Thymus (tissue), 11 donors: ENCODE results near the gene ANKDD1A. TPM values are rescaled to one million over a fixed set of nuclear protein-coding genes. Genes with fewer than 3 reads are reported as not detected.

Experiments used
- DNase-seq, 9 donors: peaks; one replicate each; pipeline ENCODE4 v3.0.0-alpha.2; 2013; ENCODE audit warnings: low spot score in 9 of 9, low read depth in 6 of 9, missing footprints in 1 of 9
- H3K27ac ChIP-seq, 2 donors: one replicate each; pipeline ENCODE4 v1.5.1; 2013; ENCODE audit warnings: control low read depth in 1 of 2, low read depth in 1 of 2, low read length in 1 of 2, mild to moderate bottlenecking in 1 of 2, moderate library complexity in 1 of 2
- H3K27me3 ChIP-seq, 2 donors: one replicate each; pipeline ENCODE4 v1.5.1; 2013; ENCODE audit warnings: low read length in 1 of 2; ENCODE audit not compliant: control insufficient read depth in 2 of 2, insufficient read depth in 1 of 2
- H3K36me3 ChIP-seq, 2 donors: one replicate each; pipeline ENCODE4 v1.5.1; 2013; ENCODE audit warnings: low read length in 1 of 2, mild to moderate bottlenecking in 1 of 2, moderate library complexity in 1 of 2; ENCODE audit not compliant: control insufficient read depth in 2 of 2, insufficient read depth in 2 of 2
- H3K4me1 ChIP-seq, 2 donors: one replicate each; pipeline ENCODE4 v1.5.1; 2013; ENCODE audit warnings: low read length in 2 of 2; ENCODE audit not compliant: control insufficient read depth in 2 of 2, insufficient read depth in 2 of 2
- H3K4me3 ChIP-seq, 2 donors: one replicate each; pipeline ENCODE4 v1.5.1; 2013; ENCODE audit warnings: low read length in 2 of 2, control low read depth in 1 of 2, mild to moderate bottlenecking in 1 of 2
- H3K9me3 ChIP-seq, 2 donors: one replicate each; pipeline ENCODE4 v1.5.1; 2013; ENCODE audit warnings: low read length in 1 of 2, mild to moderate bottlenecking in 1 of 2; ENCODE audit not compliant: control insufficient read depth in 2 of 2, insufficient read depth in 1 of 2
- WGBS: extraction: QIAGEN DNeasy Blood & Tissue Kit; methylation state at CpG from one replicate; pipeline ENCODE4 v1.1.7; 2013; 5-methylcytosine and 5-hydroxymethylcytosine counted together
- polyA plus RNA-seq: library from polyadenylated mRNA; stranded (reverse); fragments of 200-250 nt; gene quantifications from one replicate; pipeline ENCODE4 v1.2.3, GENCODE V29; 2013
- total RNA-seq: library from RNA; stranded (reverse); fragments of 120-200 nt; gene quantifications from one replicate; pipeline ENCODE4 v1.2.4, GENCODE V29; 2013
- donor health status: healthy.

The ANKDD1A gene
- total and polyA plus RNA-seq, 2 donors = 1.2 to 3.6 TPM

DNA sequence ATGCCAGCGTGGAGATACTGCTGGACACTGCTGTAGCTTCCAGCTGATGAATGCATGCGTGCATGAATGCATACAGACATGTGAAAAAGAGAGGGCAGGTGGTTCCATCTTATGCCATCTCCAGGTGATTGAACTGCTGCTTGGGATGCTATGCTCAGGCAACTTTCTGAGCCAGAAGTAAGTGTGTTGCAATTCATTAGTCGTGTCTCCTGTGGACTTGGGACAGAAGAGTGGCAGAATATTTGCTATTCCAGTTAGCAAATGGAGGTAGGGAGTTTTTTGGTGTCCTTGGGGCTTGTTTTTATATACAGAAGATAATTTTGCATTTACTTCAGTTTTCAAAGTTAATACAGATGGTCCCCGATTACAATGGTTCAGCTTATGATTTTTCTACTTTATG, 33.3 kb downstream of the ANKDD1A start:
- Histone ChIP-seq H3K9me3 (no peaks in the 10 kb centered on the region), H3K4me3 (no peak overlapping the region), H3K27me3 (no peaks in the 10 kb centered on the region), H3K4me1 (no peaks in the 10 kb centered on the region), H3K27ac (no peak overlapping the region), H3K36me3 (peaks cover 4 to 5% of the 10 kb centered on the region in 2 donors)
- no peak for DNase-seq
- WGBS = 71% methylated on average over 4 of the region's 4 CpGs

DNA sequence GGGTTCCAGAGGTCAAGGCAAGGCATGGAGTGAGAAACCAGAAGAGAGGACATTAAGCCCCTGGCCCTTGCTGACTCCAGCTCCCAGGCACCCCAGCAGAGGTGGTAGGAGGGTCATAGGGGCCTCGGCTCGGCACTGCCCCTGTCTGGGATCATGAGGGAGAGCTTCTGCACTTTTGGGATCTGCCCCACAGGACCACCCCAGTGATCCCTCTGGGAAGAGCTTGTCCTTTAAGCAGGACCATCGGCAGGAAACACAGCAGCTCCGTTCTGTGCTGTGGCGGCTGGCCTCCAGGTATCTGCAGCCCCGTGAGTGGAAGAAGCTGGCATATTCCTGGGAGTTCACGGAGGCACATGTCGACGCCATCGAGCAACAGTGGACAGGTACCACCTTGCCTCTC, 35.5 kb downstream of the ANKDD1A start:
- Histone ChIP-seq H3K27ac (no peak overlapping the region), H3K4me3 (no peak overlapping the region), H3K27me3 (no peaks in the 10 kb centered on the region), H3K36me3 (peaks cover 4 to 5% of the 10 kb centered on the region in 2 donors), H3K4me1 (no peaks in the 10 kb centered on the region), H3K9me3 (no peaks in the 10 kb centered on the region)
- 97% methylated on average over 10 of the region's 10 CpGs for WGBS
- DNase-seq = no peak

DNA sequence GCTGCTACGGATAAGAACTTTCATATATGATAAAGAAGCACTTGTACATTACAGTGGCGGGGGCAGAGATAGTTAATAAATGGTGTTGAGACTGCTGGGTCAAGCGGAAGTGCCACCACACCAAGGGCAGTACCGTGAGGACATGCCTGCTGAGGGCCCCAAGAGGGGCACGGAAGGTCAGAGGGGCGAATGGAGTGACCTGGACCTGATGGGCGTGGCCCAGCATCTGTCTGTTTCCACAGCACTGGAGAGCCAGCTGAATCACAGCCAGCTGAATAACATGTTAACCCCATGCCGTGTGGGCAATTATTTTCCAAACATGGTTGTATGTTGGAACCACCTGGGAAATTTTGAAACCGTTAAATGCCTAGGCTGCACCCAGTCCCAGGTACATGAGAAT, 37.2 kb downstream of the ANKDD1A start:
- Histone ChIP-seq H3K27ac (no peak overlapping the region), H3K4me1 (no peaks in the 10 kb centered on the region), H3K9me3 (no peaks in the 10 kb centered on the region), H3K36me3 (peaks cover 3 to 4% of the 10 kb centered on the region in 2 donors), H3K4me3 (no peak overlapping the region), H3K27me3 (no peaks in the 10 kb centered on the region)
- 97% methylated on average over 9 of the region's 9 CpGs for WGBS
- DNase-seq = no peak

DNA sequence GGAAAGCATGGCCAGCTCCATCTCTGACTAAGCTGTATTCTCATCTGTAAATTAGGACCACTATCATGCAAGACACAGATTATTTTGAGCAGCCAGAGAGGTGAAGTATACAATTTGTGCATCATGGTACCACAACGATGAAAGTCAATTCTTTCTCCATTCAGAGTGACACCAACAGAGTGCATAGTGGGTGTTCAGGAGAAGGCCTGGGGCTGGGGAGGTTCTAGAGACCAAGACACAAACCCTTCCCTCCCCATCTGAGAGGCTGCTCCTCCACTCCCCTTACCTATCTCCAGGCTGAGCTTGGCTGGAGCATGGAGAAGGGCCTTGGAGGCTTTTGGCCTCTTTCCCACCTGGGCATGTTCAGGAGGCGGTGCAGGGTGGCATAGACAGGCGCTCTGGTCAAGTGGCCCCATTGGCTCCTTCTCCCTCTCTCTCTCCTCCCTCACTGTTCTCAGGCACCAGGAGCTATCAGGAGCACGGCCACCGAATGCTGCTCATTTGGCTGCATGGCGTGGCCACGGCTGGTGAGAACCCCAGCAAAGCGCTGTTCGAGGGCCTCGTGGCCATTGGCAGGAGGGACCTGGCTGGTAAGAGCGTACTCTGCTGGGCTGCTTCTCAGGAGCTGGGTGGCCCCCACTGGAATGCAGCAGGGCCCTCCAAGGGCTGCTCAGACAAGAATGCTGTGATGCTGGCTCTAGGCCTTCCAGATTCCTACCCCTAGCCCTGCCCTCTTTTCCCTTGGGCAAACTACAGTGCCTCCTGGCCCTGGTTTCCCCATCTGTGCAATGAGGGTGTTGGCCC, 37.9 kb downstream of the ANKDD1A start:
- 99% methylated on average over 11 of the region's 11 CpGs for WGBS
- H3K4me1 ChIP-seq = no peaks in the 10 kb centered on the region
- no peak for DNase-seq
- peaks cover 3 to 4% of the 10 kb centered on the region in 2 donors for H3K36me3 ChIP-seq
- H3K4me3 ChIP-seq = no peak overlapping the region
- H3K27ac ChIP-seq = no peak overlapping the region
- H3K27me3 ChIP-seq = no peaks in the 10 kb centered on the region
- H3K9me3 ChIP-seq = no peaks in the 10 kb centered on the region

DNA sequence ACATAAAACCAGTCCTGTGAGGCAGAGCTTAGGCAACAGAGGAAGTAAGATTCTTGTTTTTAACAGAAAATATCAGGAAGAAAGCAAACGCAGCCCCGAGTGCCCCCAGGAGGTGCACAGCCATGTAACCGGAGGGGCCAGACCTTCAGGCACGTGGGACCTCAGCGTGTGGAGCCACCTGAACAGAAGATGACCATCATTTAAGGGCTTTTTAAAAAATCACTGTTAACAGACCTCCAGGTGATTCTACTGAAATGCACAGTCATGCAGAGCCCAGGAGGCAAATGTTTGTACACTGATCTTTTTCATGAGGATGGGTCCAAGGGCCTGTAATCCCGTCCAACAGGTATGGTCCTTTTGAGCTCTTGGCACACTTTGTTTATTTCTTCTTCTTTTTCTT, 39.2 kb downstream of the ANKDD1A start:
- H3K36me3 ChIP-seq = peaks cover 11% of the 10 kb centered on the region in 2 donors
- 54% methylated on average over 6 of the region's 6 CpGs for WGBS
- no peaks in the 10 kb centered on the region for H3K9me3 ChIP-seq
- no peak for DNase-seq
- H3K4me1 ChIP-seq = no peaks in the 10 kb centered on the region
- H3K27me3 ChIP-seq = no peaks in the 10 kb centered on the region
- H3K27ac ChIP-seq = no peak overlapping the region
- no peak overlapping the region for H3K4me3 ChIP-seq

DNA sequence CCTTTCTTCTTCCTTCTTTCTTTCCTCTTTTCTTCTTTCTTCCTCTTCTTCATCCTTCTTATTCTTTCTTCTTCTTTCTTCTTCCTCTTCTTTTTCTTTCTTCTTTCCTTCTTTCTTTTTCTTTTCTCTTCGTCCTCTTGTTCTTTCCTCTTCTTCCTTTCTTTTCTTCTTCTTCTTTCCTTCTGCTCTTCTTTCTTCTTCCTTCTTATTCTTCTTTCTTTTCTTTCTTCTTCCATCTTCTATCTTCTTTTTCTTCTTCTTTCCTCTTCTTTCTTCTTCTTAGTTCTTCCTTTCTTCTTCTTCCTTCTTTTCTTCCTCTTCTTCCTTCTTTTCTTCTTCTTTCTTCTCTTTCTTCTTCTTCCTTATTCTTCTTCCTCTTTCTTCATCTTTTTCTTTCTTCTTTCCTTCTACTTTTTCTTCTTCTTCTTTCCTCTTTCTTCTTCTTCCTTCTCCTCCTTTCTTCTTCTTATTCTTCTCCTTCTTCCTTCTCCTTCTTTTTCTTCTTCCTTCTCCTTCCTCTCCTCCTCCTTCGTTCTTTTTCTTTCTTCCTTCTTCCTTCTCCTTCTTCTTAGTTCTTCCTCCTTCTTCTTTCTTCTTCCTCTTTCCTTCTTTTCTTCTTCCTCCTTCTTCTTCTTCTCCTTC, 40.2 kb downstream of the ANKDD1A start:
- Histone ChIP-seq H3K9me3 (no peaks in the 10 kb centered on the region), H3K36me3 (peaks cover 15% of the 10 kb centered on the region in 2 donors), H3K27ac (no peak overlapping the region), H3K4me3 (no peak overlapping the region), H3K4me1 (no peaks in the 10 kb centered on the region), H3K27me3 (no peaks in the 10 kb centered on the region)
- 91% methylated on average over 2 of the region's 2 CpGs for WGBS
- no peak for DNase-seq

DNA sequence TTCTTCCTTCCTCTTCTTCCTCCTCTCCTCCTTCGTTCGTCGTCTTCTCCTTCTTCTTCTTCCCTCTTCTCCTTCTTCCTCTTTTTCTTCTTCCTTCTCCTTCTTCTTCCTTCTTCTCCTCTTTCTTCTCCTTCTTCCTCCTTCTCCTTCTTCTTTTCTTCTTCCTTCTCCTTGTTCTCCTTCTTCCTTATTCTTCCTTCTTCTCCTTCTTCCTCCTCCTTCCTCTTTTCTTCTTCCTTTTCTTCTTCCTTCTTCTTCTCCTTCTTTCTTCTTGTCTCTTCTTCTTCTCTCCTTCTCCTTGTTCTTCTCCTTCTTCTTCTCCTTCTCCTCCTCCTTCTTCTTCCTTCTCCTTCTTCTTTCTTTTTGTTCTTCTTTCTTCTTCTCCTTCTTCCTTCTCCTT, 42.7 kb downstream of the ANKDD1A start:
- Histone ChIP-seq H3K27me3 (no peaks in the 10 kb centered on the region), H3K4me1 (no peaks in the 10 kb centered on the region), H3K27ac (no peak overlapping the region), H3K4me3 (no peak overlapping the region), H3K36me3 (peaks cover 23 to 26% of the 10 kb centered on the region in 2 donors), H3K9me3 (no peaks in the 10 kb centered on the region)
- WGBS = 63% methylated on average over 3 of the region's 3 CpGs
- DNase-seq = no peak

DNA sequence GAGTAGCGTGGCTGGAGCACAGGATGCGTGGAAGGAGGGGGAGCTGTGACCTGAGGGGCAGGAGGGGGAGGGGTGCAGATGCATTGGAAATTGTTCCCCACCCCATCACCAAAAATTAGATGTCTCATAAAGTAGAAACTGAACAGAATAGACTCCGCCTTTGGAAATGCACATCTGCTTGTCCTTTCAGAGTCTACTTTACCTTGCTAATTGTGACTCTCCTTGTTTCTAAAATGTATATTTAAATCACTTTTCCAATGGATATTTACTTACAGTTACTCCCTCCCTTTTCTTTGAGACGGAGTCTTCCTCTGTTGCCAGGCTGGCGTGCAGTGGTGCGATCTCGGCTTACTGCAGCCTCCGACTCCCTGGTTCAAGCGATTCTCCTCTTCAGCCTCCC, 47.4 kb downstream of the ANKDD1A start:
- 97% methylated on average over 9 of the region's 9 CpGs for WGBS
- no peaks in the 10 kb centered on the region for H3K4me1 ChIP-seq

DNA sequence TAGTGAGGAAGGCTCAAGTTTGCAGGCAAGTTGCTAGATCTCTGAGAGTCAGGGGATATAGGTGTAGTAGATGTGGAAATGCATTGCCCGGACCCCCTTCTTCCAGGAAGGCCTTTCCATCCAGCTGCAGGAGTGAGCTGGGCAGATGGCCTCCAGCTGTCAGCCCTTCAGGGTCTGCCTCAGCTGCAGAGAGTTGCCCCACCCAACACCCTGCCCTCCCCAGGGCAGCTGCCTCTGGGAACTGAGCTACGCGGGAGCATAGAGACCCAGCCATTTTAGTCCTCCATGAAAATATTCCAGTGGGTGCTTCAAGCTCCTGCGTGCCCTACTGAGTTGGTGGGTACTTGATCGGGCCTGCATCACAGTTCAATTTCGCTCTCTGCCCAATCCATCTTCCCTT, 48.5 kb downstream of the ANKDD1A start:
- H3K27me3 ChIP-seq = no peaks in the 10 kb centered on the region
- no peaks in the 10 kb centered on the region for H3K9me3 ChIP-seq
- no peak for DNase-seq
- H3K27ac ChIP-seq = no peak overlapping the region
- H3K36me3 ChIP-seq = peaks cover 58 to 77% of the 10 kb centered on the region in 2 donors
- over 99% methylated on average over 6 of the region's 6 CpGs for WGBS
- no peak overlapping the region for H3K4me3 ChIP-seq
- no peaks in the 10 kb centered on the region for H3K4me1 ChIP-seq

More for the DNA sequence above, 47.4 kb downstream of the ANKDD1A start:
- H3K4me3 ChIP-seq = no peak overlapping the region
- H3K9me3 ChIP-seq = no peaks in the 10 kb centered on the region
- no peak overlapping the region for H3K27ac ChIP-seq
- peaks cover 51 to 69% of the 10 kb centered on the region in 2 donors for H3K36me3 ChIP-seq
- no peak for DNase-seq
- H3K27me3 ChIP-seq = no peaks in the 10 kb centered on the region
